ENCODE measurements around the gene MLF1.
A peak's percentile ranks its signal among the peaks of the same experiment; 100 is the strongest.

The MLF1 gene

DNA sequence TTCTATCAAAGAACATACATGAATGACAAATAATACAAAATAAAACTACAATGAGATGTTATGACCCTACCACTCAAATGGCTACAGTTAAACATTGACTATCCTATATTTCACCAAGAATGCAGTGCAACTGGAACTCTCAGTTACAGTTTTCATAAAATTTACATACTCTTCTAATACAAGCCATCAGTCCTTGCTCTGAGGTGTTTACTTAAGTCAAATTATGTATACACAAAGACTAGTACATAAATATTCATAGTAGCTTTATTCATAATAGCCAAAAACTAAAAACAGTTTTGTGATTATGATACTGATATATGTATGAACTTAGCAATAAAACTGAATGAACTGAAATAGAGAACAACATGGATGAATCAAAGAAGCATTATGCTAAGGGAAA lies 19.2 kb downstream of the MLF1 start:
- no peak for DNase-seq

DNA sequence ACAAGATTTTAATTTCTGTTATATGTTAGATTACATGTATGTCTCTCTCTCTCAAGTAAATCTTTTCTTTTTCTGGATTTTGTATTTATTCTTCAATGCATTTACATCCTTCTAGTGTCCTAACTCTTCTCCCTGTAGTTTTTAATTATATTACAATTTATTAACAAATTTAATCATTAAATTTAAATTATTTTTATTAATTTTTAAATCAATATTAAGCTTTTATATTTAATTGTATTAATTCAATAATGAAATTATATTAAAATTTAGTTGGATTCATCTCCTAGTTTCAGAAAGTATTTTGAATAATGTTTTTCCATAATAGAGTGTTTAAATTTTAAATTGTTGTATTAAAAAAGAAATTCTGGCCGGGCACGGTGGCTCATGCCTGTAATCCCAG lies 29.8 kb downstream of the MLF1 start:
- no peak for DNase-seq

DNA sequence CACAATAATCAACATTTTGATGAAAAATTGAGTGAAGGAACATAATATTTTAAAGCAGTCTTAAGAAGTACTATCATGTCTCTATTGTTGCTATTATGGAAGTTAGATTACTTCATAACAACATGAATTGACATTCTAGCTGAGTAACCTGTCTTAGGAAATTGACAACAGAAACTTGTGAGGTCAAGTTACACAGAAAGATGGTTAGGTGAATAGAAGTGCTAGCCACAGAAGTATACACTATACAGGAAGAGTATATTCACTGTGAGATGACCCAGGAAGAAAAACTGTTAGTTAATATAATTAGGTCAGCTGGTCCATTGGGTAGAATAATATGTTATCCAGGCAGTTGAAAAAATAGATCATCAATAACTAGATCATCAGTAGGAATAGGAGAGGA lies 31.2 kb downstream of the MLF1 start:
- DNase-seq, result no peak

DNA sequence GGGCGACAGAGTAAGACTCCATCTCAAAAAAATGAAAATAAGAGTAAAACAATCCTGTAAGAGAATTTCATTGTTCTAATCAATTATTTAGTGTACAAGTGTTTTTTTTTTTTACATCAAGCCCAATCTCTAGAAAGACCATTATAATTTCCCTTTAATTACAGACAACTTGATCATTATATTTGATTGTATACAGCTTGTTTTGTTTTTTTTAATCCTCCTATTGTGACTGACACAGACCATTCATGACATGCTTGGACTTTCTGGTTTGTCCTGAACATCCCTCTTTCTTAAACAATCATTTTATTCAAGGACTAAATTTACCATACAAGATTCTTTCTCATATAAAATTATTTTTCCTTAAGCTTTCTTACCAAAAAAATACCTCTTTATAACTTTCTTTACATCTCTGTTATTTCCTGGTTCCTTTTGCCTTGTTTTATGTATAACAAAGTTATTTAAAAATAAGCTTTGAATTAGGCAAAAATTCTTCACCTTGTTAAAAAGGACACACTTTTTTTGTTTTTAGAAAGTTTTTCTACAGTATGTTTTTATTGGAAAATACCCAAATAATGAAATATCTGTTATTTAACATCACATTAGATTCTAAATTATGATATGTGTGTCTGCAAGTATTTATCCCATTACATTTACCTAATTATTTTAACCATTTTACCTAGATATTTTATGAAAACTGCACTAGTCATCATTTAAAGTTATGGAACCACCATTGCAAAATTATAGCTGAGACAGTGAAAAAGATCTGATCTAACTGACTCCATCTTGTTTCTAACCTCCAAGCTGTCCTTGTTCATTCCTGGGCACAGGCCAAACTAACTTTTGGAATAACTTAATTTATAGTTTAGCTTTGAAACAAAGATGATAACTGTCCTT lies 47.2 kb downstream of the MLF1 start:
- no peak for DNase-seq

DNA sequence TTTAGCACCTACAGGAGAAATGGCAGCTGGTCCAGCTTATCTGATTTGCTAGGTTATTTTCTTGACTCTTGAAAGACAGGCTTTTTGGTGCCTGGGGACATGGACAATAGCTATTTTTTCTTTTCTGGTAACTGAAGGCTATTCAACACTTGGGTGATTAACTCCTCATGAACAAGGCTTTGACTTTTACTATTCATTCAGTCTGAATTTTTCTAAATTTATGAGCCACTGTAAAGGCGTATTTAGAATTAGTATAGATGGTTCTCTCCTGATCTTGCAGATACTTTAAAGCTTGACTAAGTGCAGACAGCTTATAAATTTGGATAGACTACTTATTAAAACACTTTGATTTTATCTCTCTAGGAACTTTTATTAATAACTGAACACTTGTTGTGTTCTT lies 54.9 kb downstream of the MLF1 start:
- no peak for DNase-seq

DNA sequence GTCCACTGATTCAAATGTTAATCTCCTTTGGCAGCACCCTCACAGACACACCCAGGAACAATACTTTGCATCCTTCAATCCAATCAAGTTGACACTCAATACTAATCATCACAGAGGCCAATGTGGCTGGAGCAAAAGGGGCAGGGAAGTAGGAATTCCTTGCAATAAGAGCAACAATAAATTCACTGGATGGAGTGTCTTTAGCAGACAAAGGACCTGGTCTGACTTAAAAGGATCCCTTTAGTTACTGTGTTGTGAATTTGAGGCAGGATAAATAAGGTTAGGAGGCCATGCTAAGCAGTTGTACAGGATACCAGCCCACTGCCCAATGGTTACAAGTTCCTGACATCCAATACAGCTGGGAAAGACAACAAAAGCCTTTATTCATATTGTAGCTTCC lies 61.0 kb downstream of the MLF1 start:
- no peak for DNase-seq

DNA sequence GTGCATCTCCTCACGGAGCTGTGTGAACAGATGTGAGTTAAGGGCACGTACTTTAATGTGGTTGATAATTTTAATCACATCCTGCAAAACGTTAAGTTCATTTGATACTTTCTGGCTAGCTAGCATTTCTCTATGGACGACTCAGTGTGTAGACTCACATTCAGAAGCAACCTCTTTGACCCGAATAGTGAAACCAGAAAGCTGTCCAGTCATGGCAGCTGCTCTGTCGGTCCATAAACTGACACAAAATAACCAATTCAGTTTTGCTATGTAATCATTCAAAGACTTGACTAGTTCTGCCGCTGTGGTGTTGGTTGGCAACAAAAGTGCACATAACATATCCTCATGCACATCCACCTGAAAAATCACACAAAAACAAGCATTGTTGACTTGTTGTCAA lies 69.7 kb downstream of the MLF1 start:
- DNase-seq, result no peak

DNA sequence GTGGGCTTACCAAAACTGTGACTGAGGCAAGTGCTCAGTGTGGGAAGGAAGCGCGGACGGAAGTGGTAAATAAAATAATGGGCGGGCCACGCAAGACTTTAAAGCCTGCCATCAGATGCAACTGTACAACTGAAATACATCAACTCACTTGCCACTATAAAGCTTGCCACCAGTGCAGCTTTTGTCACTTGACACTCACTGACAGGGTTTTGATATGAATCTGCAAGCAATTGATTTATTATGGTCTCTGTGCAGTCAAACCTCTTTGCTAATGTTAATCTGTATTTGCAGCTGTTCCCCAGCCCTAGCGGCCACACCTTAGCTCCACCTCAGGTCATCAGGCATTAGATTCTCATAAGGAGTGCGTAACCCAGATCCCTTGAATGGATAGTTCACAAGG lies 71.0 kb downstream of the MLF1 start:
- DNase-seq, result no peak

DNA sequence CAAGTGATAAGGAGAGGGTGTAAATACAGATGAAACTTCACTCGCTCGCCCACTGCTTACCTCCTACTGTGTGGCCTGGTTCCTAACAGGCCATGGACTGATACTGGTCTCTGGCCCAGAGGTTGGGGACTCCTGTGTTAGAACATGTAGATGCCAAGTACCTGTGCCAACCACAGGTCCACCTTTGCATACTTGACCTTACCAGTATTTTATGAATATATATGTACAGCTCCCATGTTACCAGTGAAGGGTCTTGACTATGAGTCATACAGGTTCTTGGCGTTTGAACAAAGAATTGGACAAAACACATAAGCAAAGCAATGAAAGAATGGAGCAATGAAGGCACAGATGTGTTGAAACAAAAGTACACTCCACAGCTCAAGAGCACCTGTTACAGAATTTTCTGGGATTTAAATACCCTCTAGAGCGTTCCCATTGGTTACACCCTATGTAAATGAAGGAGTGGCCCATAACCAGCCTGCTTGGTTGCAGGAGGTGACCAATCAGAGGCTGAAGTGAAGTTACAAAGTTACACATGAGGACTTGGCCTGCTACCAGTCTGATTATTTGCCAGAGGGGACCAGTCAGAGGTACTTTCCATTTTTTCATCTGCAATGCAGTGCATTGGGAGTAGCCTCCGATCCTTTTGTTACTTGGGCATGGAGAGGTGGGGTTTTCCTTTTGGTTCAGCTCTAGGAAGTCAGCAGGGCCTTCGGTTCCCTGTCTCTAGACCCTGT lies 71.6 kb downstream of the MLF1 start:
- DNase-seq, result no peak

DNA sequence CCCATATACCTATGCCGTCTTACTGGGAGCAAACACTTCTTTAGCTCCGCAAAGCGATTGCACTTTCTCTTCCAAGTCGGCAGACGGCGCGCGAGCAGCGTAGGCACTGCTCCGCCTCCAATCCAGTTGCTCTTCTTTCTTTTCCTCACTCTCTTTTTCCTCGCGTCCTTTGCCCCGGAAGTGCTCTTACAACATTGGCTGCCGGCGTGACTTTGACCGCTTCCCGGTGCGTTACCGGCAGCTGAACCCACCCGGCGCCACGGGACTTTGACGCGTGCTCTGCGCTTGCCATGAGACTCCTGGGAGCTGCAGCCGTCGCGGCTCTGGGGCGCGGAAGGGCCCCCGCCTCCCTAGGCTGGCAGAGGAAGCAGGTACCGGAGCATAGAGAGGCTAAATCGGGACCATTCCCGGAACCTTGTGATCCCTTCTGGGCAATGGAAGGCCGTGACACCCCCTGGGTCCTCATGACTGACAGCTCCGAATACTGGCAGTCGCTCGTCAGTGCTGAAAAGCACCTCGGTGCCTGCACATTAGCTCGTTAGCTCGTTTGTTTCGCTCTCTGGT lies 73.4 kb downstream of the MLF1 start, which contains the start of gene GFM1:
Gene GFM1 (plus strand): TSS at position 183 of the 564 bp plus-strand sequence. CDS start 108 bp downstream, at position 291.
- peak; percentile 95 for DNase-seq

DNA sequence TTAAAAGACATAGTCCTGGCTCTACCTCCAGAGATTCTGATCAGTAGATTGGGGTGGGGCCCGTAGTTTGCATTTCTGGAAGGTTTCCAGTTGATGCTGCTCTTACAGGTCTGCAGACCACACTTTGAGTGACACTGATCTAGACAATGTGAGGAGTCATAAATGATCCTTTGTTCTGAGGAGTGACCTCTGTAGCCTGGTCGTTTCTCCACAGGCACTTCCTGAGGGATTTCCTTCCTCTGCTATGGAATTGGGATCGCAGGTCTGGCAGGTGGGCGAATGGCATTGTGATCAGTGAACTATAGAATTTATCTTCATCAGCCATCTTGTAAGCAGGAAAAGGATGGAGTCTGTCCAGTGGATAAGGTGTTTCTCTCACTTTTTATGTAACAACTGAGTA lies 78.8 kb downstream of the MLF1 start:
- no peak for DNase-seq

DNA sequence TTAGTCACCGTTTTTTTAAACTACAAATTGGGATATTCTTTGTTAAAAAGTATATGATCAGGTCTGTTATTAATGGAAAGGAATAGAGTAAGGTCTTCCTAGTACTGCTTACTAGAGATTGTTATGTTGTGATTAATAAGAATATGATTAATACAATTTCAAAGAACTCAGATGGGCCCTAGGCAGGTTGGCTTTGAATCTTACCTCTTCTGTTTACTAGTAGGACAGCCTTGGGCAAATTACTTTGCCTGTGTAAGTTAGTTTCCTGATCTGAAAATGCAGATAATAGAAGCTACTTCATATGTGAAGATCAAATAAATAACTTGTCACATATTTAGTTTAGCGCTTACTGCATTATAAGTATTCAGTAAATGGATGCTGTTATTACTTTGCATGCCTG lies 80.2 kb downstream of the MLF1 start:
- DNase-seq, result no peak

DNA sequence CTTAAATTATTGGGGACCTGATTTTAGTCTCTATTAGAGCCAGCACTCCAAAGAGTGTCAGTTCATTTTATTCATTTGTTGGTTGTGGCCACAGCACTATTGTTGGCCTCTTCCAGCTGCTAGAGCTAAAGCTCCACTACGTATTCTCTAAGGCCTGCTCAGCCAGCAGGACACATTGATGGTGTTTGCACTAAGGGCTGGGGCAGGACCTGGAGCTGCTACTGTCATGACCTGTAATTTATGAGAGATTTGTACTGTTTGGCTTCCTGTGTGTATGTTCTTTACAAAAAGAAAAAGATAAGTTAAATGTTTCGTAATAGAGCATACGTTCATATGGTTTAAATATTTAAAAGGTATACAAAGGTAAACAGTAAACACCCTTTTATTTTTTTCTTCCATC lies 81.5 kb downstream of the MLF1 start:
- DNase-seq, result no peak

All from SIG-M5 (cell line).